Osteoblast (primary cell): Measurements from ENCODE around the gene TMEM74B. TPM values are rescaled to one million over a fixed set of nuclear protein-coding genes. Genes with fewer than 3 reads are reported as not detected.
"Not testable (repeated sequence)": the region's sequence is repeated elsewhere in the genome, so short reads cannot be mapped to it uniquely, and the experiment has no call there.

Source experiments
- DNase-seq: peaks from one replicate; pipeline ENCODE4 v3.0.0; 2011; ENCODE audit warnings: low spot score, mixed read lengths; ENCODE audit not compliant: insufficient read length; ENCODE audit errors: missing footprints
- H2AFZ ChIP-seq: 2 replicates; pipeline ENCODE4 v1.6.0; 2011; ENCODE audit warnings: mild to moderate bottlenecking, low read length
- H3K27ac ChIP-seq: 2 replicates; pipeline ENCODE4 v1.5.1; 2011; ENCODE audit warnings: mild to moderate bottlenecking, low read depth, low read length, moderate library complexity
- H3K27me3 ChIP-seq: 2 replicates; pipeline ENCODE4 v1.6.0; 2012; ENCODE audit warnings: mild to moderate bottlenecking, control low read depth, inconsistent platforms, low read length, moderate library complexity; ENCODE audit not compliant: insufficient read depth
- H3K36me3 ChIP-seq: 2 replicates; pipeline ENCODE4 v1.5.1; 2011; ENCODE audit warnings: mild to moderate bottlenecking, low read length, control low read depth, moderate library complexity; ENCODE audit not compliant: insufficient read depth
- H3K4me1 ChIP-seq: 2 replicates; pipeline ENCODE4 v1.5.1; 2011; ENCODE audit warnings: mild to moderate bottlenecking, low read length, control low read depth, moderate library complexity; ENCODE audit not compliant: insufficient read depth
- H3K4me2 ChIP-seq: 2 replicates; pipeline ENCODE4 v1.6.0; 2011; ENCODE audit warnings: mild to moderate bottlenecking, low read length; ENCODE audit not compliant: insufficient read depth
- H3K4me3 ChIP-seq: fragments of 200-600 bp; sonication (generic); 3 replicates; pipeline ENCODE4 v1.5.1; 2012; ENCODE audit warnings: mild to moderate bottlenecking, low read length, inconsistent platforms; ENCODE audit not compliant: insufficient read depth
- H3K79me2 ChIP-seq: 2 replicates; pipeline ENCODE4 v1.6.0; 2012; ENCODE audit warnings: mild to moderate bottlenecking, low read length, control low read depth, inconsistent platforms; ENCODE audit not compliant: insufficient read depth
- H3K9me3 ChIP-seq: 2 replicates; pipeline ENCODE4 v1.5.1; 2011; ENCODE audit warnings: low read depth, low read length, control low read depth
- H4K20me1 ChIP-seq: 2 replicates; pipeline ENCODE4 v1.6.0; 2012; ENCODE audit warnings: mild to moderate bottlenecking, low read length, control low read depth; ENCODE audit not compliant: insufficient read depth
- CTCF ChIP-seq: IDR thresholded peaks from 2 replicates; pipeline ENCODE4 v1.5.1; 2011; ENCODE audit warnings: mild to moderate bottlenecking, low read depth, low read length, moderate library complexity; ENCODE audit errors: extremely low read depth
- total RNA-seq: library from RNA; depleted of rRNA; stranded (reverse); fragments of >200 nt; gene quantifications from 2 replicates; pipeline ENCODE4 v1.2.3, GENCODE V29; 2012

TMEM74B gene
- total RNA-seq, 1 donor = not detected

- Histone ChIP-seq H2AFZ (no peak overlapping the region), H3K4me2 (no peak overlapping the region)
Measured at GRCh38 chr20:1154691-1155090, 30.1 kb downstream of the TMEM74B start.

GRCh38 chr20:1154226-1154625, 30.6 kb downstream of the TMEM74B start:
- H3K4me2 ChIP-seq = no peak overlapping the region
- H3K4me1 ChIP-seq = peaks cover 5% of the 10 kb centered on the region
- H4K20me1 ChIP-seq = peaks cover 17% of the 10 kb centered on the region
- peaks cover 21% of the 10 kb centered on the region for H3K36me3 ChIP-seq
- no peak overlapping the region for H3K27ac ChIP-seq
- no peaks in the 10 kb centered on the region for H3K9me3 ChIP-seq
- H3K79me2 ChIP-seq = peaks cover 13% of the 10 kb centered on the region
- no peak overlapping the region for H3K4me3 ChIP-seq
- H3K27me3 ChIP-seq = no peaks in the 10 kb centered on the region
- no peak for DNase-seq
- no peak for TF ChIP-seq CTCF
- H2AFZ ChIP-seq = no peak overlapping the region

More at GRCh38 chr20:1154691-1155090, 30.1 kb downstream of the TMEM74B start:
- Histone ChIP-seq H3K36me3 (peaks cover 21% of the 10 kb centered on the region), H3K4me1 (peaks cover 5% of the 10 kb centered on the region), H3K79me2 (peaks cover 11% of the 10 kb centered on the region), H4K20me1 (peaks cover 15% of the 10 kb centered on the region), H3K27me3 (no peaks in the 10 kb centered on the region), H3K9me3 (no peaks in the 10 kb centered on the region), H3K4me3 (no peak overlapping the region), H3K27ac (no peak overlapping the region)
- TF ChIP-seq CTCF = no peak
- DNase-seq = no peak

GRCh38 chr20:1150968-1151367, 33.8 kb downstream of the TMEM74B start:
- no peaks in the 10 kb centered on the region for H3K27me3 ChIP-seq
- no peak overlapping the region for H3K4me2 ChIP-seq
- peaks cover 17% of the 10 kb centered on the region for H4K20me1 ChIP-seq
- H2AFZ ChIP-seq = no peak overlapping the region
- H3K79me2 ChIP-seq = peaks cover 13% of the 10 kb centered on the region
- H3K9me3 ChIP-seq = no peaks in the 10 kb centered on the region
- no peak overlapping the region for H3K4me3 ChIP-seq
- peaks cover 5% of the 10 kb centered on the region for H3K4me1 ChIP-seq
- DNase-seq = no peak
- H3K36me3 ChIP-seq = peaks cover 40% of the 10 kb centered on the region
- no peak overlapping the region for H3K27ac ChIP-seq
- no peak for TF ChIP-seq CTCF

GRCh38 chr20:1150218-1150617, 34.6 kb downstream of the TMEM74B start:
- DNase-seq = no peak
- Histone ChIP-seq H2AFZ (no peak overlapping the region), H3K4me1 (peaks cover 5% of the 10 kb centered on the region), H3K27me3 (no peaks in the 10 kb centered on the region), H3K4me3 (no peak overlapping the region), H3K36me3 (peaks cover 43% of the 10 kb centered on the region), H3K4me2 (no peak overlapping the region), H4K20me1 (peaks cover 20% of the 10 kb centered on the region), H3K9me3 (no peaks in the 10 kb centered on the region), H3K79me2 (peaks cover 13% of the 10 kb centered on the region), H3K27ac (no peak overlapping the region)
- no peak for TF ChIP-seq CTCF

GRCh38 chr20:1149812-1150211, 35.0 kb downstream of the TMEM74B start:
- not testable (repeated sequence) for DNase-seq, H3K27ac ChIP-seq, H3K27me3 ChIP-seq, H3K4me3 ChIP-seq, H2AFZ ChIP-seq, H3K9me3 ChIP-seq, H3K4me1 ChIP-seq, H3K4me2 ChIP-seq
- peaks cover 40% of the 10 kb centered on the region for H3K36me3 ChIP-seq
- H3K79me2 ChIP-seq = peaks cover 13% of the 10 kb centered on the region
- H4K20me1 ChIP-seq = peaks cover 19% of the 10 kb centered on the region
